A673 (cell line): ENCODE data around the gene PRICKLE1.

ENCODE experiments used
- CTCF ChIP-seq: fragments of 300-800, 200-600 bp; sonication (generic); conservative IDR thresholded peaks from 2 replicates; pipeline ENCODE4 v1.5.1; 2017; ENCODE audit warnings: low read depth, mild to moderate bottlenecking, antibody characterized with exemption, low read length, moderate library complexity, mixed read lengths
- EZH2 ChIP-seq: fragments of 200-600 bp; sonication (generic); IDR thresholded peaks from 2 replicates; pipeline ENCODE4 v1.6.1; 2017; ENCODE audit warnings: borderline replicate concordance, low read depth, mild to moderate bottlenecking, mixed read lengths, antibody characterized with exemption, low read length; ENCODE audit not compliant: poor library complexity, severe bottlenecking

GRCh38 chr12:42617622-42618021, 28.1 kb upstream of the PRICKLE1 start:
- TF ChIP-seq CTCF (no peak), EZH2 (no peak)
